CD8-positive, alpha-beta memory T cell (primary cell): ENCODE measurements around the gene RBM47. TPM values are rescaled to one million over a fixed set of nuclear protein-coding genes. Genes with fewer than 3 reads are reported as not detected.
"Not testable (repeated sequence)": the region's sequence is repeated elsewhere in the genome, so short reads cannot be mapped to it uniquely, and the experiment has no call there.

Experiments
- CTCF ChIA-PET: fragments of 350-600 bp; sonication (Branson Sonifier 250); formaldehyde crosslinking; loops from one replicate; lab custom pipeline; 2021; ENCODE audit warnings: antibody characterized with exemption; lab: Charles Lee
- POLR2A ChIA-PET: fragments of 350-600 bp; sonication (Branson Sonifier 250); formaldehyde crosslinking; loops from one replicate; lab custom pipeline; 2021; ENCODE audit warnings: antibody characterized with exemption; lab: Charles Lee
- DNase-seq, 5 donors: peaks; one replicate each; pipeline versions ENCODE4 v3.0.0 to v3.0.0-alpha.2; 2020 to 2022; ENCODE audit warnings: mixed read lengths in 1 of 5
- H3K27ac ChIP-seq: one replicate; pipeline ENCODE4 v1.7.0; 2013; ENCODE audit warnings: low read depth, mild to moderate bottlenecking, low read length, moderate library complexity
- H3K27me3 ChIP-seq: 2 replicates; pipeline ENCODE4 v1.7.0; 2013; ENCODE audit warnings: low read length, mild to moderate bottlenecking; ENCODE audit not compliant: insufficient read depth, poor library complexity, severe bottlenecking
- H3K36me3 ChIP-seq: 2 replicates; pipeline ENCODE4 v1.7.0; 2013; ENCODE audit warnings: mild to moderate bottlenecking, low read length, moderate library complexity; ENCODE audit not compliant: insufficient read depth
- H3K4me1 ChIP-seq: 2 replicates; pipeline ENCODE4 v1.7.0; 2013; ENCODE audit warnings: mild to moderate bottlenecking, low read length, moderate library complexity; ENCODE audit not compliant: insufficient read depth
- H3K4me3 ChIP-seq: 2 replicates; pipeline ENCODE4 v1.7.0; 2013; ENCODE audit warnings: mild to moderate bottlenecking, low read length
- H3K9me3 ChIP-seq: 2 replicates; pipeline ENCODE4 v1.7.0; 2013; ENCODE audit warnings: mild to moderate bottlenecking, low read length
- H3K27ac Mint-ChIP-seq, 8 donors: one replicate each; pipeline ENCODE4 v1.8.0; 2020 to 2021; ENCODE audit warnings: mixed read lengths in 8 of 8, mild to moderate bottlenecking in 6 of 8, inconsistent platforms in 3 of 8, moderate library complexity in 3 of 8
- H3K27me3 Mint-ChIP-seq, 2 donors: one replicate each; pipeline ENCODE4 v1.8.0; 2020 to 2021; ENCODE audit warnings: mixed read lengths in 2 of 2, mild to moderate bottlenecking in 1 of 2, moderate library complexity in 1 of 2
- H3K36me3 Mint-ChIP-seq, 3 donors: one replicate each; pipeline ENCODE4 v1.8.0; 2020 to 2021; ENCODE audit warnings: mixed read lengths in 3 of 3, inconsistent platforms in 1 of 3, mild to moderate bottlenecking in 1 of 3
- H3K4me1 Mint-ChIP-seq, 3 donors: one replicate each; pipeline ENCODE4 v1.8.0; 2020 to 2021; ENCODE audit warnings: mixed read lengths in 3 of 3, inconsistent platforms in 1 of 3, mild to moderate bottlenecking in 1 of 3
- H3K4me3 Mint-ChIP-seq, 7 donors: one replicate each; pipeline ENCODE4 v1.8.0; 2020 to 2021; ENCODE audit warnings: mixed read lengths in 7 of 7, mild to moderate bottlenecking in 6 of 7, moderate library complexity in 4 of 7, inconsistent platforms in 2 of 7
- H3K9me3 Mint-ChIP-seq, 5 donors: one replicate each; pipeline ENCODE4 v1.8.0; 2020 to 2022; ENCODE audit warnings: mixed read lengths in 5 of 5, mild to moderate bottlenecking in 3 of 5, moderate library complexity in 2 of 5, inconsistent platforms in 1 of 5
- polyA plus RNA-seq: library from polyadenylated mRNA; unstranded; fragments of 300-500 nt; fragmentation: Illumina TruSeq; gene quantifications from one replicate; pipeline ENCODE4 v1.2.3, GENCODE V29; 2021
- total RNA-seq, 2 experiments: library from RNA; stranded (reverse); gene quantifications; one replicate each; pipeline ENCODE4 v1.2.3, GENCODE V29; 2021

RBM47 gene
- total and polyA plus RNA-seq, 3 experiments from 2014 or later: 1.1 to 1.4 TPM; not detected in 1

DNA sequence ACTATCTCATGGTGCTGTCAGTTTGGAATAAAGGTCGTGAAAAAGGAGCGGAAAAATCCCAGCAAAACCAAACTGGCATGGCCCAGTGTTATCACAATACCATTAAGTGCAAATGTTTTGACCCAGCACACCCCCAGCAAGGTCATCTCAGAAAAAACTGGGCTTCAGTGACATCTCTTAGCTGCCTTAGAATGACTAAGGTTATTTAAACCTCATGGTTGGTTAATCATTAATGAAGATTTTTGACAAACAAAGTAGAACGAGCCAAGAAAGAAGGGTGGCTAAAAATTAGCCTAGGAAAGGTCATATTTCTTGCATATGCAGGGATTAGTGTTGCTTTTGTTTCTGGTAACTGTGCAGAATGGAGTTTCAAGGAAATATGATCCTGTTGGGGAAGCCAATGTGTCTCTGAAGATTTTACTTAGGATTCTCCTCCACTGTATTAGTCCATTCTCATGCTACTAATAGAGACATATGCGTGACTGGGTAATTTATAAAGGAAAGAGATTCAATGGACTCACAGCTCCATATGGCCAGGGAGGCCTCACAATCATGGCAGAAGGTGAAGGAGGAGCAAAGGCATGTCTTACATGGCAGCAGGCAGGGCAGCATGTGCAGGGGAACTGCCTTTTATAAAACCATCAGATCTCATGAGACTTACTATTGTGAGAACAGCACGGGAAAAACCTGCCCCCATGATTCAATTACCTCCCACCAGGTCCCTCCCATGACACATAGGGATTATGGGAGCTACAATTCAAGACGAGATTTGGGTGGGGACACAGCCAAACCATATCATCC is 211.0 kb downstream of the RBM47 start:
- no peak overlapping the region for H3K27ac ChIP-seq
- no peak overlapping the region for H3K4me3 ChIP-seq
- Mint-ChIP-seq H3K9me3 (no peaks in the 10 kb centered on the region), H3K4me1 (no peaks in the 10 kb centered on the region), H3K27ac (no peak overlapping the region), H3K4me3 (no peak overlapping the region), H3K36me3 (peaks cover 0 to 5% (median 0%) of the 10 kb centered on the region in 3 donors), H3K27me3 (peaks cover 3 to 13% of the 10 kb centered on the region in 2 donors)
- H3K27me3 ChIP-seq: no peaks in the 10 kb centered on the region
- H3K9me3 ChIP-seq: no peaks in the 10 kb centered on the region
- H3K4me1 ChIP-seq: no peaks in the 10 kb centered on the region
- H3K36me3 ChIP-seq: no peaks in the 10 kb centered on the region
- DNase-seq: no peak
- ChIA-PET POLR2A (no interaction called here), CTCF (no interaction called here)

DNA sequence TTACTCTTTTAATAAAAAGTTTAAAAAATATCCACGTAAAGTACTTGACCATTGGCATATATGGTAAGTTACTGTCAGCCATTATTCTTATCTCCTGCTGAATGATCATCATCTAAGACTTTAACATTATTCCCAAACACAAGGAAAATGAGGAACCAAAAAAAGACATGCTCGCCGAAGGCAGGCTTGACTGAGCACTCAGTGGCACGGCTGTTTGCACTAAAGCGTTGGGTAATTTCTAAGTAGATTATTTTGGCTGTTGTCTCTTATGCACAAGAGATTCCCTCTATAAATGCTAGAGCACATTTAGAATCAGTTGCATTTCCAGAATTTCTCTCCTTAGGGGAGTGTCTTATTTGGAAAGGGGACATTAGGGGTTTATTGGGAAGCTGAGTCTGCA is 211.7 kb downstream of the RBM47 start:
- Histone ChIP-seq H3K27me3 (no peaks in the 10 kb centered on the region), H3K9me3 (no peaks in the 10 kb centered on the region), H3K4me1 (no peaks in the 10 kb centered on the region), H3K4me3 (no peak overlapping the region), H3K36me3 (no peaks in the 10 kb centered on the region), H3K27ac (no peak overlapping the region)
- peaks cover 0 to 5% (median 0%) of the 10 kb centered on the region in 3 donors for H3K36me3 Mint-ChIP-seq
- no peaks in the 10 kb centered on the region for H3K9me3 Mint-ChIP-seq
- no peaks in the 10 kb centered on the region for H3K4me1 Mint-ChIP-seq
- no peak overlapping the region for H3K27ac Mint-ChIP-seq
- POLR2A ChIA-PET: no interaction called here
- DNase-seq: no peak
- peaks cover 3 to 13% of the 10 kb centered on the region in 2 donors for H3K27me3 Mint-ChIP-seq
- H3K4me3 Mint-ChIP-seq: no peak overlapping the region
- CTCF ChIA-PET: no interaction called here

DNA sequence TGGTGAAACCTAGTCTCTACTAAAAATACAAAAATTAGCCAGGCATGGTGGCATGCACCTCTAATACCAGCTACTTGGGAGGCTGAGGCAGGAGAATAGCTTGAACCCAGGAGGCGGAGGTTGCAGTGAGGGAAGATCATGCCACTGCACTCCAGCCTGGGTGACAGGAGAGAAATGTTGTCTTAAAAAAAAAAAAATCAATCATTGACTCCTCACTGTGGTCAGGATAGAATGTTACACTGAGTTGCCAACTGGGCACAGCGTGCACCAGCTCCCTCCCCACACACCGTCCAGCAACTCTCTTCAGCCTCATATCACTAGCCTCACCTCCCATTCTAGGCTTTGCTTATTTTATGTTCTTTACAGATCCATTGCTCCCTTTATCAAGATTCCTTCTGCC is 215.0 kb downstream of the RBM47 start:
- Histone ChIP-seq H3K27ac (no peak overlapping the region), H3K9me3 (no peaks in the 10 kb centered on the region), H3K27me3 (no peaks in the 10 kb centered on the region), H3K4me1 (no peaks in the 10 kb centered on the region), H3K4me3 (no peak overlapping the region), H3K36me3 (no peaks in the 10 kb centered on the region)
- ChIA-PET POLR2A (no interaction called here), CTCF (no interaction called here)
- Mint-ChIP-seq H3K27me3 (peaks cover 6 to 12% of the 10 kb centered on the region in 2 donors), H3K9me3 (no peaks in the 10 kb centered on the region), H3K4me1 (no peaks in the 10 kb centered on the region), H3K36me3 (peaks cover 0 to 3% (median 0%) of the 10 kb centered on the region in 3 donors), H3K27ac (no peak overlapping the region), H3K4me3 (no peak overlapping the region)
- no peak for DNase-seq

DNA sequence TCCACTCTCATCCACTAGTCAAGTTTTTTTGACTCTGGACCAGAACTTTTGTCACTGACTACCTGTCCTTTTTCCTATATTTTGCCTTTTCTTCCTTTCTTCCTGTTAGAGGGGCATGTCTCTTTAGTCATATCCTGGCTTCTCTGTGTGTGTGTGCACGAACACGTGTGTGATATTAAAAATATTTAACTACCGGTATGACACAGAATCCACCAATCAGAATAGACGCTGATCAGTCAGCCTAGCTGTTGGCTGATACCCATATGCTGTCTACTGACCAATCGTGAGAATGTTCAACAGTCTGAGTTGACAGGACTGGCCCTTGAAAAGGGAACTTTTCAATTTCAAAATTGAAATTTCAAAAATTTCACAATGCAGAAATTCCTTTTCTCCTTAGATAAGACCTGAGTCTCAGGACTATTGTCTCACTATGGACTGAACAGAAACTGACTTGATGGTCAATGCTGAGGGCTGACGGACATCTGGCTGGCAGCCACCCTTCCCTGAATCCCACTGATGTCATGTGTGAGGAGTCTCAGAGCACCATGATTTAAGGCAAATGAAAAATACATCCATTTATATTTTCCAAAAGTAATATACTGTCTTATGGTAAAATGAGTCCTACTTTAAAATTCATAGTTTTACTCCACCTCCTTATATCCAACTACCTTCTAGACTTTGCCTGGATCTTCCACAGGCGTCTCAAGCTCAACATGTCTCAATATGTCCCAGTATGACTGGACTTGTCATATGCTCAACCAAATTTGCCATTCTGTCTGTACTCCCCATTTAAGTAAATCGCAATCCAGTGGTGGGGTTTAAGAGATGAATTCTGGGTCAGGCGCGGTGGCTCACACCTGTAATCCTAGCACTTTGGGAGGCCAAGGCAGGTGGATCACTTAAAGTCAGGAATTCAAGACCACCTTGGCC is 216.5 kb downstream of the RBM47 start:
- Histone ChIP-seq H3K4me1 (no peaks in the 10 kb centered on the region), H3K9me3 (no peaks in the 10 kb centered on the region), H3K36me3 (no peaks in the 10 kb centered on the region), H3K4me3 (no peak overlapping the region), H3K27me3 (no peaks in the 10 kb centered on the region), H3K27ac (no peak overlapping the region)
- no peak for DNase-seq
- Mint-ChIP-seq H3K9me3 (no peaks in the 10 kb centered on the region), H3K36me3 (no peaks in the 10 kb centered on the region), H3K4me3 (no peak overlapping the region), H3K27ac (no peak overlapping the region), H3K27me3 (peaks cover 4 to 14% of the 10 kb centered on the region in 2 donors), H3K4me1 (no peaks in the 10 kb centered on the region)
- CTCF ChIA-PET: no interaction called here
- POLR2A ChIA-PET: no interaction called here

DNA sequence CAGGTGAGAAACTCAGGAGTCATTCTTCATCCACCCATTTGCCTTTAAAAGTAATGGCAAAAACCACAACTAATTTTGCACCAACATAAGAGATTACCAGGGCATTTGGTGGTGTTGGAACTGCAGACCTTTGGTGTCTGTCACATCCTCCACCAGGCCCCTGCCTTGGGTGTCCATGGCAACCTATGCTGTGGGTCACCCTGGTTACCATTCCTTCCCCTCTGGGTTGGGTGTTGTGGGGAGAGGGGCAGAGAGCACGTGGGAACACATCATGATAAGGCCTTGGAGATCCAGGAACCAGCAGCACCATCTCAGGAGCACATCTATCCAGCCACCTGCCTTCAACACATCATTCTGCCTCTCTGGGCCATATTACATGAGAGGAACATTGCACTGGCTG is 217.3 kb downstream of the RBM47 start:
- ChIA-PET POLR2A (no interaction called here), CTCF (no interaction called here)
- H3K36me3 Mint-ChIP-seq: peaks cover 0 to 6% (median 2%) of the 10 kb centered on the region in 3 donors
- Histone ChIP-seq H3K36me3 (no peaks in the 10 kb centered on the region), H3K4me1 (no peaks in the 10 kb centered on the region), H3K9me3 (no peaks in the 10 kb centered on the region), H3K4me3 (no peak overlapping the region), H3K27me3 (no peaks in the 10 kb centered on the region), H3K27ac (no peak overlapping the region)
- H3K27me3 Mint-ChIP-seq: peaks cover 4 to 19% of the 10 kb centered on the region in 2 donors
- no peak overlapping the region for H3K4me3 Mint-ChIP-seq
- H3K9me3 Mint-ChIP-seq: peaks cover 0 to 5% (median 4%) of the 10 kb centered on the region in 5 donors
- peak overlapping the region in 1 of 8 donors; percentile 61 for H3K27ac Mint-ChIP-seq
- DNase-seq: no peak
- H3K4me1 Mint-ChIP-seq: no peaks in the 10 kb centered on the region

DNA sequence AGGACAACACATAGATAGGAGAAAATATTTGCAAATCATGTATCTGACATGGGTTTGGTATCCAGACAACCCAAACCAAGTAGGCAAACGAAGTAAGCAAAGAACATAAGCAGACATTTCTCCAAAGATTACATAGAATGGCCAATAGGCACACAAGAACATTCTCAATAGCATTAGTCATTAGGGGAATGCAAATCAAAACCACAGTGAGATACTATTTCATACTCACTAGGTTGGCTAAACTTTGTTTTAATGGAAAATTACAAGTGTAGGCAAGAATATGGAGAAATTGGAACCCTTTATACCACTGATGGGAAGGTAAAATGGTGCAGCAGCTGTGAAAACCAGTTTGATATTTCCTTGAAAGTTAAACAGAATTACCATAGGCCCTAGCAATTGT is 219.8 kb downstream of the RBM47 start:
- no peak for DNase-seq
- H3K4me1 Mint-ChIP-seq: no peaks in the 10 kb centered on the region
- H3K4me3 ChIP-seq: no peak overlapping the region
- no peaks in the 10 kb centered on the region for H3K36me3 ChIP-seq
- no peaks in the 10 kb centered on the region for H3K27me3 ChIP-seq
- peaks cover 0 to 15% (median 2%) of the 10 kb centered on the region in 3 donors for H3K36me3 Mint-ChIP-seq
- H3K9me3 ChIP-seq: no peaks in the 10 kb centered on the region
- ChIA-PET POLR2A (no interaction called here), CTCF (no interaction called here)
- H3K27ac ChIP-seq: no peak overlapping the region
- H3K9me3 Mint-ChIP-seq: peaks cover 0 to 17% (median 12%) of the 10 kb centered on the region in 5 donors
- no peak overlapping the region for H3K4me3 Mint-ChIP-seq
- peaks cover 14 to 32% of the 10 kb centered on the region in 2 donors for H3K27me3 Mint-ChIP-seq
- H3K27ac Mint-ChIP-seq: no peak overlapping the region
- no peaks in the 10 kb centered on the region for H3K4me1 ChIP-seq

DNA sequence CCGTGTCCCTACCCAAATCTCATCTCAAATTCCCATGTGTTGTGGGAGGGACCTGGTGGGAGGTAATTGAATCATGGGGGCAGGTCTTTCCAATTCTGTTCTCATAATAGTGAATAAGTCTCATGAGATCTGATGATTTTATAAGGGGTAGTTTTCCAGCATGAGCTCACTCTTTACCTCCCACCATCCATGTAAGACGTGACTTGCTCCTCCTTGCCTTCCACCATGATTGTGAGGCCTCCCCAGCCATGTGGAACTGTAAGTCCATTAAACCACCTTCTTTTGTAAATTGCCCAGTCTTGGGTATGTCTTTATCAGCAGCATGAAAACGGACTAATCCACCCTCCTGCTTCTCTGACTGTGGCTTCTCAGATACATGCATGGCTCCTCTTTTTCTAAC is 222.2 kb downstream of the RBM47 start:
- H3K4me1 Mint-ChIP-seq, POLR2A ChIA-PET, H3K27me3 ChIP-seq, H3K4me3 ChIP-seq, H3K9me3 ChIP-seq, H3K36me3 ChIP-seq, H3K4me1 ChIP-seq, CTCF ChIA-PET, H3K4me3 Mint-ChIP-seq, H3K27ac ChIP-seq, DNase-seq, H3K27ac Mint-ChIP-seq: not testable (repeated sequence)
- H3K9me3 Mint-ChIP-seq: peaks cover 0 to 17% (median 12%) of the 10 kb centered on the region in 5 donors
- H3K27me3 Mint-ChIP-seq: peaks cover 13 to 26% of the 10 kb centered on the region in 2 donors
- peaks cover 0 to 15% (median 2%) of the 10 kb centered on the region in 3 donors for H3K36me3 Mint-ChIP-seq

DNA sequence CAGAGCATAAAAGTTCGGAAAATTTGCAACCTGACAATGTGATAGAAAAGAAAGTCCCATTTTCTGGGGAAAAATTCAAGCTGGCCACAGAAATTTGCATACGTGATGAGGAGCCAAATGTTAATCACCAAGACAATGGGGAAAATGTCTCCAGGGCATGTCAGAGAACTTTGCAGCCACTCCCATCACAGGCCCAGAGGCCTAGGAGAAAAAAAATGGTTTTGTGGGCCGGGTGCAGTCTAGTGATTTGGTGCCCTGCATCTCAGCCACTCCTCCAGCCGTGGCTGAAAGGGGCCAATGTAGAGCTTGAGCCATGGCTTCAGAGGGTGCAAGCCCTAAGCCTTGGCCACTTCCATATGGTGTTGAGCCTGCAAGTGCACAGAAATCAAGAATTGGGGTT is 223.3 kb downstream of the RBM47 start:
- CTCF ChIA-PET: no interaction called here
- H3K36me3 ChIP-seq: no peaks in the 10 kb centered on the region
- H3K4me3 Mint-ChIP-seq: no peak overlapping the region
- peaks cover 0 to 17% (median 12%) of the 10 kb centered on the region in 5 donors for H3K9me3 Mint-ChIP-seq
- no peak overlapping the region for H3K4me3 ChIP-seq
- H3K27me3 ChIP-seq: no peaks in the 10 kb centered on the region
- peaks cover 0 to 15% (median 2%) of the 10 kb centered on the region in 3 donors for H3K36me3 Mint-ChIP-seq
- no peak for DNase-seq
- no peaks in the 10 kb centered on the region for H3K4me1 Mint-ChIP-seq
- H3K27me3 Mint-ChIP-seq: peaks cover 12 to 26% of the 10 kb centered on the region in 2 donors
- POLR2A ChIA-PET: no interaction called here
- H3K27ac Mint-ChIP-seq: no peak overlapping the region
- H3K27ac ChIP-seq: no peak overlapping the region
- H3K9me3 ChIP-seq: no peaks in the 10 kb centered on the region
- H3K4me1 ChIP-seq: no peaks in the 10 kb centered on the region
